ENCODE data around the gene TEX29. TPM values are rescaled to one million over a fixed set of nuclear protein-coding genes. Genes with fewer than 3 reads are reported as not detected.

TEX29 gene
- total and polyA plus RNA-seq, 8 donors = 0.23 to 3.8 (median 1.3) TPM; not detected in 4

- H3K27me3 ChIP-seq = no peaks in the 10 kb centered on the region
- DNase-seq (no peak), ATAC-seq (no peak), FAIRE-seq (peak; percentile 49)
- intact Hi-C loops (cut with DNase I) = no loop called here
- H3K4me3 ChIP-seq = no peak overlapping the region
- H3K4me1 ChIP-seq = peaks cover 0 to 12% (median 11%) of the 10 kb centered on the region in 3 donors
- peaks cover 0 to 29% (median 12%) of the 10 kb centered on the region in 3 donors for H3K36me3 ChIP-seq
- TF ChIP-seq CTCF (IDR thresholded peaks at IDR 0.05) = no peak
- no peaks in the 10 kb centered on the region for H3K9me3 ChIP-seq
- WGBS, 2 donors = 90% methylated on average over 12 of the region's 12 CpGs
- no peak overlapping the region for H3K27ac ChIP-seq
Observed at GRCh38 chr13:111280681-111281585, 39.5 kb upstream of the TEX29 start.

- Histone ChIP-seq H3K27ac (peak overlapping the region in 2 of 4 donors; percentile 25 to 50), H3K9me3 (no peaks in the 10 kb centered on the region), H3K4me1 (peaks cover 0 to 12% (median 11%) of the 10 kb centered on the region in 3 donors), H3K4me3 (no peak overlapping the region), H3K36me3 (peaks cover 0 to 28% (median 12%) of the 10 kb centered on the region in 3 donors), H3K27me3 (no peaks in the 10 kb centered on the region)
- FAIRE-seq = no peak
- peak in 3 of 4 donors; percentile 11 to 54 (median 33) for ATAC-seq
- WGBS, 2 donors = 58 to 77% methylated on average over 10 of the region's 10 CpGs
- TF ChIP-seq CTCF (IDR thresholded peaks at IDR 0.05) = no peak
- no peak for DNase-seq
- intact Hi-C loops (cut with DNase I) = no loop called here
Observed at GRCh38 chr13:111281751-111282311, 38.6 kb upstream of the TEX29 start.

GRCh38 chr13:111282425-111282824 is 38.0 kb upstream of the TEX29 start:
- TF ChIP-seq CTCF (IDR thresholded peaks at IDR 0.05) = no peak
- FAIRE-seq (no peak), ATAC-seq (peak; percentile 70 to 82 (median 78)), DNase-seq (peak in 1 of 6 donors; percentile 43)
- Histone ChIP-seq H3K27ac (peak overlapping the region in 3 of 4 donors; percentile 10 to 50 (median 25)), H3K9me3 (no peaks in the 10 kb centered on the region), H3K4me1 (peaks cover 0 to 12% (median 11%) of the 10 kb centered on the region in 3 donors), H3K27me3 (no peaks in the 10 kb centered on the region), H3K36me3 (peaks cover 0 to 32% (median 12%) of the 10 kb centered on the region in 3 donors), H3K4me3 (no peak overlapping the region)
- WGBS, 2 donors = 39 to 45% methylated on average over 5 of the region's 5 CpGs
- intact Hi-C loops (cut with DNase I) = no loop called here

GRCh38 chr13:111282997-111283396 is 37.4 kb upstream of the TEX29 start:
- no peak for TF ChIP-seq CTCF (IDR thresholded peaks at IDR 0.05)
- WGBS, 2 donors = 79 to 84% methylated on average over 23 of the region's 23 CpGs
- peaks cover 0 to 35% (median 12%) of the 10 kb centered on the region in 3 donors for H3K36me3 ChIP-seq
- intact Hi-C loops (cut with DNase I) = no loop called here
- peak in 1 of 4 donors; percentile 8 for ATAC-seq
- no peaks in the 10 kb centered on the region for H3K27me3 ChIP-seq
- H3K27ac ChIP-seq = peak overlapping the region in 3 of 4 donors; percentile 10 to 50 (median 25)
- no peak for DNase-seq
- H3K4me3 ChIP-seq = no peak overlapping the region
- H3K9me3 ChIP-seq = no peaks in the 10 kb centered on the region
- no peak for FAIRE-seq
- peaks cover 0 to 12% (median 11%) of the 10 kb centered on the region in 3 donors for H3K4me1 ChIP-seq
